Measurements from ENCODE around the gene CRTC1.

- TF ChIP-seq CTCF (IDR thresholded peaks at IDR 0.05; ENCODE audit: borderline replicate concordance, extremely low read depth, low read length, poor library complexity, severe bottlenecking) (no peak), EZH2 (IDR thresholded peaks at IDR 0.05; ENCODE audit: borderline replicate concordance, low read depth, low read length, severe bottlenecking) (no peak)
These were observed 34.6 kb downstream of the CRTC1 start for GRCh38 chr19:18718015-18718526.
